Measurements from ENCODE around the gene FGD4.
A peak's percentile ranks its signal among the peaks of the same experiment; 100 is the strongest.

Gene FGD4

DNA sequence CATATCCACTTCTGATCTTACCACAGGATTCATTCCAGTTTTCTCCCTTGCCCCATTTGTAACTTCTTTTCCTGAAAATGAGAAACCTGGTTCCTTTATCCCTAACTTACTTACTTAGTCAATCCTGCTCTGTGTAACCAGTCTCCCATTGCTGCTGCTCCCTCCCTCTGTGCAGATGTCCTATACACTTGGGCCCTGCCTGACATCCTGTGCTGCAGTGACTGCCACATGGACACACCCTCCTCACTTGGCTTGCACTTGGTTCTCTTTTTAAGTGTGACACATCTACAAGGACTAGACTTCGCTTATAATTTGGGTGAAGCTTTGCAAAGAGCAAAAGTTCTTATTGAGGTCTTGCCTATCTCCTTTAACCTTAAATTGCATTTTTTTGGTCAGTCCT is 51.4 kb downstream of the FGD4 start:
- peak overlapping the region; percentile 59 for H3K27ac ChIP-seq (ENCODE audit: low read depth, low read length)
- no peaks in the 10 kb centered on the region for H3K9me3 ChIP-seq (ENCODE audit: control insufficient read depth in 5 of 5, low read length in 5 of 5)
- peaks cover 3 to 47% (median 22%) of the 10 kb centered on the region in 5 donors for H3K4me1 ChIP-seq (ENCODE audit: control insufficient read depth in 5 of 5, insufficient read depth in 5 of 5, low read length in 5 of 5)
- H3K36me3 ChIP-seq (ENCODE audit: control insufficient read depth in 5 of 5, insufficient read depth in 5 of 5, low read length in 5 of 5): no peaks in the 10 kb centered on the region
- H3K27me3 ChIP-seq (ENCODE audit: control insufficient read depth in 5 of 5, insufficient read depth in 4 of 5, low read length in 5 of 5): no peaks in the 10 kb centered on the region
- no peak overlapping the region for H3K4me3 ChIP-seq (ENCODE audit: low read depth in 1 of 5, low read length in 5 of 5)
- H3K9ac ChIP-seq (ENCODE audit: low read length in 5 of 5): no peak overlapping the region

DNA sequence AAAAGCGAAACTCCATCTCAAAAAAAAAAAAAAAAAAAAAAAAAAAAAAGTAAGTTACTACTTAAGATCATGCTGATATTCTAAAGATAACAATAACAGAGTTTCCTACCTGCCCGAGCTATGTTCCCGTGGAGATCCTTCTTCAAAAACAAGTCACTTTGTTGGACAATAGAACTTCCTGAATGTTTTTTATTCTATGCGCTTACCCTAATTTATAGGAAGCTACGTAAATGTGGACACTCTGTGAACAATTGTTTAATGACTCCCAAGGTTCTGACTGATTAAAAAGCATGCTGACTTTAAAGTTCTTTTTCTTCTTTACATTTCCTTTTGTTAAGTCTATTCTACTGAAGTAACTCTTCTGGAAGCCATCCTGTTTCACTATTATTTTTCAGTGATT is 52.5 kb downstream of the FGD4 start:
- Histone ChIP-seq H3K4me3 (ENCODE audit: low read depth in 1 of 5, low read length in 5 of 5) (no peak overlapping the region), H3K27ac (ENCODE audit: low read depth, low read length) (peak overlapping the region; percentile 59), H3K9ac (ENCODE audit: low read length in 5 of 5) (no peak overlapping the region), H3K27me3 (ENCODE audit: control insufficient read depth in 5 of 5, insufficient read depth in 4 of 5, low read length in 5 of 5) (no peaks in the 10 kb centered on the region), H3K4me1 (ENCODE audit: control insufficient read depth in 5 of 5, insufficient read depth in 5 of 5, low read length in 5 of 5) (peaks cover 4 to 47% (median 32%) of the 10 kb centered on the region in 5 donors), H3K9me3 (ENCODE audit: control insufficient read depth in 5 of 5, low read length in 5 of 5) (no peaks in the 10 kb centered on the region), H3K36me3 (ENCODE audit: control insufficient read depth in 5 of 5, insufficient read depth in 5 of 5, low read length in 5 of 5) (no peaks in the 10 kb centered on the region)

DNA sequence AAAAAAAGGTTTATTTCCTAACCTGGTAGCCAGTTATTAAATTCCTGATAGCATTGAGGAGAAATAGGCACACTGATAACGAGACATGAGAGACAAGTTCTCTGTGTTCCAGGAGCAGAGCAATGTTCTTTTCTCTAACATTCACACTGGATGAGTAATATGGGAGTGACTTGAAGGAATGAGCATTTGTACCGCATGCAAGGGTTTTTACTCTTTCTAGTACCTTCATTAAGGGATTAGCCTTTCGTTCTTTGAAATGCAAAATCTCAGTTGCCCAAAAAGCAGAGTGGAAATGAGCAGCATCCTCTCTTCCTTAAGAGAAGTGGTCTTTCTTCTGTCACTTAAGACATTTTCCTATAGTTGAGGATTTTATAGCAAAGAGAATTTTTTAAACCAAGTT is 54.7 kb downstream of the FGD4 start:
- no peaks in the 10 kb centered on the region for H3K36me3 ChIP-seq (ENCODE audit: control insufficient read depth in 5 of 5, insufficient read depth in 5 of 5, low read length in 5 of 5)
- peak overlapping the region; percentile 73 for H3K27ac ChIP-seq (ENCODE audit: low read depth, low read length)
- no peaks in the 10 kb centered on the region for H3K9me3 ChIP-seq (ENCODE audit: control insufficient read depth in 5 of 5, low read length in 5 of 5)
- H3K9ac ChIP-seq (ENCODE audit: low read length in 5 of 5): no peak overlapping the region
- H3K4me1 ChIP-seq (ENCODE audit: control insufficient read depth in 5 of 5, insufficient read depth in 5 of 5, low read length in 5 of 5): peaks cover 4 to 57% (median 40%) of the 10 kb centered on the region in 5 donors
- no peak overlapping the region for H3K4me3 ChIP-seq (ENCODE audit: low read depth in 1 of 5, low read length in 5 of 5)
- no peaks in the 10 kb centered on the region for H3K27me3 ChIP-seq (ENCODE audit: control insufficient read depth in 5 of 5, insufficient read depth in 4 of 5, low read length in 5 of 5)

DNA sequence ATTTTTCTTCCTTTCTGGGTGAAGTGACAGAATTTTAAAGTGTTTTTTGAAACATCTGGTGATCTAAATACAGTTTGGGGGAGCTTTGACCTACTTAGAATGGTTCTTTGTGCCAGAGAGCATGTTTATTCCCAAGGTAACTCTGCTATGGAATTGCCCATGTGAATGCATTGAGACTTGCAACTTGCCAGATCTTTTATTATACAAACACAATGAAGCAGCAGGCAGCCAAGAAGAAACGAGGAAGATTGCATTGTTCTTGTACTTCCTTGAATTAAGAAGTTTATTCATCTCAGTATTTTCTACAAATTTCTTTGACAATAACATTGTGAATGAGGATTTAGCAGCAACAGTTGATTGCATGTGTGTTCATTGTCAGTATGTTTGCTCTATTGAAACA is 55.5 kb downstream of the FGD4 start:
- Histone ChIP-seq H3K27me3 (ENCODE audit: control insufficient read depth in 5 of 5, insufficient read depth in 4 of 5, low read length in 5 of 5) (no peaks in the 10 kb centered on the region), H3K9me3 (ENCODE audit: control insufficient read depth in 5 of 5, low read length in 5 of 5) (no peaks in the 10 kb centered on the region), H3K36me3 (ENCODE audit: control insufficient read depth in 5 of 5, insufficient read depth in 5 of 5, low read length in 5 of 5) (no peaks in the 10 kb centered on the region), H3K4me1 (ENCODE audit: control insufficient read depth in 5 of 5, insufficient read depth in 5 of 5, low read length in 5 of 5) (peaks cover 4 to 57% (median 40%) of the 10 kb centered on the region in 5 donors), H3K4me3 (ENCODE audit: low read depth in 1 of 5, low read length in 5 of 5) (no peak overlapping the region), H3K9ac (ENCODE audit: low read length in 5 of 5) (no peak overlapping the region), H3K27ac (ENCODE audit: low read depth, low read length) (peak overlapping the region; percentile 73)

DNA sequence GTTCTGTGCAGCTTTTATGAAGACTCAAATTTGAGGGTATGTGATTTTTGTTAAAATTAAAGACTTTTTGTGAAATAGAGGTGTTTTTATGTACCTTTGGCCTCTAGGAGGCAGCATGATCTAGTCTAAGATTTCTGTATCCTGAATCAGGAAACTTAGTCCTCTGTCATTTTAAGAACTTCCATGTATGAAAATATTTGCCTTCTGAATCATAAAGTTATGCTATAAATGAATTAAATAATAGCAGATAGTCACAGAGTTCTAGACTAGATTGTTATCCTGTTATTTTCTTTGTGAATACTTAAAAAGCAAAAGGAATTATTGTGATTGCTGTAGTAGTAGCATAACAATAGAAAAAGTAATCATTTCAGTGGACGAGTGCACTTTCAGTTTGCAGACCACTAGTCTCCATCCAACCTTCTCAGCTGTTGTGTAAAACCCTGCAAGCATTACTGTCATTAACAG is 56.3 kb downstream of the FGD4 start:
- Histone ChIP-seq H3K27me3 (ENCODE audit: control insufficient read depth in 5 of 5, insufficient read depth in 4 of 5, low read length in 5 of 5) (no peaks in the 10 kb centered on the region), H3K36me3 (ENCODE audit: control insufficient read depth in 5 of 5, insufficient read depth in 5 of 5, low read length in 5 of 5) (no peaks in the 10 kb centered on the region), H3K9me3 (ENCODE audit: control insufficient read depth in 5 of 5, low read length in 5 of 5) (no peaks in the 10 kb centered on the region), H3K27ac (ENCODE audit: low read depth, low read length) (peak overlapping the region; percentile 88), H3K9ac (ENCODE audit: low read length in 5 of 5) (peak overlapping the region in 3 of 5 donors; percentile 35 to 71 (median 53)), H3K4me3 (ENCODE audit: low read depth in 1 of 5, low read length in 5 of 5) (peak overlapping the region; percentile 54 to 76 (median 66)), H3K4me1 (ENCODE audit: control insufficient read depth in 5 of 5, insufficient read depth in 5 of 5, low read length in 5 of 5) (peaks cover 4 to 51% (median 36%) of the 10 kb centered on the region in 5 donors)

DNA sequence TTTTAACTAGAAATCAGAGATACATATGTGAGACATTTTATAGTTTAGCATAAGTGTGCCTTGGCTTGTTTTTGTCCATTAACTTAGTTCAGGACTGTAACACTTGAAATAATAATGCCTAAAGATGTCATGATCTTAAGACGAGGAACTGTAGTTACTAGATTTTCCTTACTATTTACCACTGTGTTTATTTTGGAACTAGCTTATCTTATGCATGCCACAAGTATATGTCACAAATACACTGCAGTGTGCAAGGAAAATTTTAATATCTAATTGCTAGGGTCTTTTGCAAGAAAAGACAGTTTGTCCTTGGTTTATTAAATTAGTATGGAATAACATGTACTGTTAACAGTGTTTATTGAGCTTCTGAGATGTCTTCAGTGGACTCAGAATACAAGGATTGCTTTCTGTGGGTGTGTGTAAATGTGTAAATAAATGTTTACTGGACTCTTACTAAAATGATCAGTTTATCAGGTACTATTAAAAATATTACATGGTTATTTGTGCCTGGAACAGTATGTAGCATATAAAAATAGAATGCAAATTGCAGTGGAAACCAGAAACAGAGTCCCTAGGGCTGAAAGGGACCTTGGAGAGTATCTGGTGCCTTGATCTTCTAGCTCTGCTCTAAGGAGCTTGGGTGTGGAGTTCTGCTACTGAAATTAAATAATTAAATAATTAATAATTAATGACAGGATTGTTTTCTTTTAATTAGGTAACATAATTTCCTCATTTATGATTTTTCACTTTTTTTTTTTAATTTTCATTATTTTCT is 58.1 kb downstream of the FGD4 start:
- no peaks in the 10 kb centered on the region for H3K9me3 ChIP-seq (ENCODE audit: control insufficient read depth in 5 of 5, low read length in 5 of 5)
- peaks cover 4 to 42% (median 36%) of the 10 kb centered on the region in 5 donors for H3K4me1 ChIP-seq (ENCODE audit: control insufficient read depth in 5 of 5, insufficient read depth in 5 of 5, low read length in 5 of 5)
- no peaks in the 10 kb centered on the region for H3K27me3 ChIP-seq (ENCODE audit: control insufficient read depth in 5 of 5, insufficient read depth in 4 of 5, low read length in 5 of 5)
- peak overlapping the region in 1 of 5 donors; percentile 16 for H3K9ac ChIP-seq (ENCODE audit: low read length in 5 of 5)
- no peak overlapping the region for H3K4me3 ChIP-seq (ENCODE audit: low read depth in 1 of 5, low read length in 5 of 5)
- H3K36me3 ChIP-seq (ENCODE audit: control insufficient read depth in 5 of 5, insufficient read depth in 5 of 5, low read length in 5 of 5): no peaks in the 10 kb centered on the region
- peak overlapping the region; percentile 88 for H3K27ac ChIP-seq (ENCODE audit: low read depth, low read length)

DNA sequence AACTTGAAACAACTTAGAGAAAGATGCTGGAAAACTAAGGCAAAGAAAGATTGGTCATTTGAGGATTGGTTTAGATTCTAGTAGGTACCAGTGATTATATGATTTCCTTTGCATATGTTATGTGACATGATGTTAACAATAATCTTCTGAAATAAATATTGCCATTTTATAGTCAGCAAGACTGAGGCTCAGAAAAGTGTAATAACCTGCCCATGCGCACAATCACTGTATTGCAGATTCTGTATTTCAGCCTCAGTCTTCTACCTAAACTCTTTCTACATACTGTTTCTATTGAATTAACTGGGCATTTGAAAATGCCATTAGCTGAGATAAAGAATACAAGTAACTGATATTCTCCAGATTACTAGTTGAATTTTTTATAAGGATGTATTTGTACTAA is 61.3 kb downstream of the FGD4 start:
- H3K27me3 ChIP-seq (ENCODE audit: control insufficient read depth in 5 of 5, insufficient read depth in 4 of 5, low read length in 5 of 5): no peaks in the 10 kb centered on the region

DNA sequence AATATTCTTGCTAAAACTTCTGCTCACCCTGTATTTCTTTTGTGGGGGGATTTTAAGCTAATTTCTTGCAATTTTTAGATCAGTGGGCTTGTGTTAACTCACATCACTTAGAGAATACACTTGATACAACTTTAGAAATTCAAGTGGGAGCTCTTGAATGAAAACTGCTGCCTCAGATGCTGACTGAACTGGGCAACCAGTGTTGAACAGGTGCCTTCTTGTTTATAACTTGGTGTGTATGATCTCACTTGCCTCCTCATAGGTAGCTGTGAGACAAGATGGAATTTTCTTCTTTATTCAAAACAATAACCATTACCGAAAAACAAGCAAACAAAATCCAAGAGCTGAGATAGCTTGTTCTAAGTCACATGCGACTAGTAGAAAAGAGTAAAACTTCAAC is 63.5 kb downstream of the FGD4 start:
- Histone ChIP-seq H3K36me3 (ENCODE audit: control insufficient read depth in 5 of 5, insufficient read depth in 5 of 5, low read length in 5 of 5) (no peaks in the 10 kb centered on the region), H3K4me3 (ENCODE audit: low read depth in 1 of 5, low read length in 5 of 5) (no peak overlapping the region), H3K9ac (ENCODE audit: low read length in 5 of 5) (no peak overlapping the region), H3K9me3 (ENCODE audit: control insufficient read depth in 5 of 5, low read length in 5 of 5) (no peaks in the 10 kb centered on the region), H3K27ac (ENCODE audit: low read depth, low read length) (no peak overlapping the region), H3K27me3 (ENCODE audit: control insufficient read depth in 5 of 5, insufficient read depth in 4 of 5, low read length in 5 of 5) (no peaks in the 10 kb centered on the region), H3K4me1 (ENCODE audit: control insufficient read depth in 5 of 5, insufficient read depth in 5 of 5, low read length in 5 of 5) (peaks cover 0 to 3% (median 1%) of the 10 kb centered on the region in 5 donors)

More for the DNA sequence above, 61.3 kb downstream of the FGD4 start:
- H3K4me3 ChIP-seq (ENCODE audit: low read depth in 1 of 5, low read length in 5 of 5): no peak overlapping the region
- no peak overlapping the region for H3K27ac ChIP-seq (ENCODE audit: low read depth, low read length)
- no peak overlapping the region for H3K9ac ChIP-seq (ENCODE audit: low read length in 5 of 5)
- no peaks in the 10 kb centered on the region for H3K9me3 ChIP-seq (ENCODE audit: control insufficient read depth in 5 of 5, low read length in 5 of 5)
- H3K36me3 ChIP-seq (ENCODE audit: control insufficient read depth in 5 of 5, insufficient read depth in 5 of 5, low read length in 5 of 5): no peaks in the 10 kb centered on the region
- H3K4me1 ChIP-seq (ENCODE audit: control insufficient read depth in 5 of 5, insufficient read depth in 5 of 5, low read length in 5 of 5): peaks cover 4 to 23% (median 21%) of the 10 kb centered on the region in 5 donors

DNA sequence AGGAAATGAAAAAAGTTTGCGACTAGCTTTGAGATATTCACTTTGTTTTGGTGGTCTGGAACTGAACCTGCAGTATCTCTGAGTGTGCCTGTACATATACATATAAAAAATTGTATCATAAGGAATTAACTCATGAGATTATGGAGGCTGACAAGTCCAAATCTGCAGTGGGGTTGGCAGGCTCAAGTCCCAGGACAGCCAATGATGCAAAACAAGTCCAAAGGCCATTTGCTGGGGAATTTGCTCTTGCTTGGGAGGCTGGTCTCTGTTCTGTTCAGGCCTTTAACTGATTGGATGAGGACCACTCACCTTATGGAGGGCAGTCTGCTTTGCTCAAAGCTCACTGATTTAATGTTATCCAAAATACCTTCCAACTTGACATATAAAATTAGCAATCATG is 66.8 kb downstream of the FGD4 start:
- H3K27ac ChIP-seq (ENCODE audit: low read depth, low read length): no peak overlapping the region
- no peak overlapping the region for H3K9ac ChIP-seq (ENCODE audit: low read length in 5 of 5)
- no peaks in the 10 kb centered on the region for H3K9me3 ChIP-seq (ENCODE audit: control insufficient read depth in 5 of 5, low read length in 5 of 5)
- H3K4me1 ChIP-seq (ENCODE audit: control insufficient read depth in 5 of 5, insufficient read depth in 5 of 5, low read length in 5 of 5): peaks cover 0 to 12% (median 0%) of the 10 kb centered on the region in 5 donors
- no peaks in the 10 kb centered on the region for H3K36me3 ChIP-seq (ENCODE audit: control insufficient read depth in 5 of 5, insufficient read depth in 5 of 5, low read length in 5 of 5)
- H3K27me3 ChIP-seq (ENCODE audit: control insufficient read depth in 5 of 5, insufficient read depth in 4 of 5, low read length in 5 of 5): no peaks in the 10 kb centered on the region
- no peak overlapping the region for H3K4me3 ChIP-seq (ENCODE audit: low read depth in 1 of 5, low read length in 5 of 5)

DNA sequence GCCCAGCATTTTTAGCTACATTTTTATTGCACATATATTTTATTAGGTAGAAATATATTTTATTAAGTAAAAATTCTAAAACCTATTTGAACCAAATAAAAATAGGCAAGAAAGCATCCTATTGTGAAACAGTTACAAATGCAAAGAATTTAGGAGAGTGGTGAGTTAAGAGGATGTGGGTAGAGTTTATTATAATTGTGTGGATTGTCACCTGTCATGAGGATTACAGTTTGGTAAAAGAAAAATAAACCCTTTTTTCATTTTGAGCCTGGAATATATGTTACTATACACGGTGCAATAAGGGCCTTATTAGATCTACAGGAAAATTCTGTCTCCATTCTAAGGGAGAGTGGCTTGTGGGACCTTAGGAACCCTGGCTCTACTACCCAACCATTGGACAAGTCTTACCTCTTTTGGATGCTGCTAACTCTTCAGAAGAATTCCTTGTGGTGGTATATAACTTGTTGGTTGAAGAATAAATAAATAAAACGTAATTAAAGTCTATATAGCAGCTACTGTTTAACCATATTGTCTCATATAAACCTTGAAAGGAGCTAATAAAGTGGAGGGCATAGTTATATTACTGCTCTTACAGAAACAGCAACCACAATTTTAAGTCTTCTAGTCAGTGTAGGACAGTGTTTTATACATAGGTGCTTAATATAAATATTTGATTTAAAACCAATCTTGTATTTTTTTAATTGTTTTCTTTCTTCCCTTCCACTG is 67.8 kb downstream of the FGD4 start:
- Histone ChIP-seq H3K4me1 (ENCODE audit: control insufficient read depth in 5 of 5, insufficient read depth in 5 of 5, low read length in 5 of 5) (peaks cover 0 to 16% (median 0%) of the 10 kb centered on the region in 5 donors), H3K4me3 (ENCODE audit: low read depth in 1 of 5, low read length in 5 of 5) (no peak overlapping the region), H3K27ac (ENCODE audit: low read depth, low read length) (no peak overlapping the region), H3K9me3 (ENCODE audit: control insufficient read depth in 5 of 5, low read length in 5 of 5) (no peaks in the 10 kb centered on the region), H3K9ac (ENCODE audit: low read length in 5 of 5) (no peak overlapping the region), H3K36me3 (ENCODE audit: control insufficient read depth in 5 of 5, insufficient read depth in 5 of 5, low read length in 5 of 5) (no peaks in the 10 kb centered on the region), H3K27me3 (ENCODE audit: control insufficient read depth in 5 of 5, insufficient read depth in 4 of 5, low read length in 5 of 5) (no peaks in the 10 kb centered on the region)

Measured in subcutaneous abdominal adipose tissue (tissue), 5 donors.